ENCODE data around the gene NETO1.

NETO1 gene

DNA sequence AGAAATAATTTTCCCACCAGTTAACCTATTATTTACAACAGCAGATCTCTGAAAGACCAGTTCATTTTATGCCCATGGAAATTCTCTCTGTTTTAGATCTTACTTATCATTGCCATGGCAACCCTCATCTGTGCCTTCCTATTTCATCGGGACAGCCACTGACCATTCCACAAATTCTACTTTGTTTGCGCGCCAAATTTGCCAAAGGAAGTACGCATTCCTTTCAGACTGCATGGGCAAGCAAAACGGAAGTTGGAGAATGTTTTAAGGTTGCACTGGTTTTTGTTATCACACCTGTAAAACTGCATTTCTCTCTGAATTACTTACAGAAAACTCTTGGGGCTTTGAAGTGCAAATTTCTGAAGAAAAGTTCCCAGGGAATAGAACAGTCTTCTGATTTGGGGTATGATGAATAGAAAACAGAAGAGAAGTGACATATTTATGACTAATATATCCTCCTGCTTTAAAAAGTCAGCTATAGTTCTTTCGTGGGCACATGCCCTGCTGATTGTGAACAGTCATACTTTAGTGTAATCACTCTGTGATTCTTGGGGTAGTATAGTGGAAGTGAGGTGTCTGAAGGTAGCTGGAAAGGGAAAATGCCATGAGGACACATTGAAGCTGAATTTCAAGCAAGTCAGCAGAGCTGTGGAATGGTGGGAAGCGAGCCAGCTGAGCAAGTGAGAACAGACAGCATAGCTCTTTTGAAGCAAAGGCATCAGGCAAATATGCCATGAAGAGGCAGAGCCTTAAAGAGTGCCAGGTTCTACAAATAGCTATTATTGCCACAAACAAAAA lies 20.9 kb downstream of the NETO1 start:
- DNase-seq (ENCODE audit: low read depth in 2 of 3, low spot score in 2 of 3), result no peak

DNA sequence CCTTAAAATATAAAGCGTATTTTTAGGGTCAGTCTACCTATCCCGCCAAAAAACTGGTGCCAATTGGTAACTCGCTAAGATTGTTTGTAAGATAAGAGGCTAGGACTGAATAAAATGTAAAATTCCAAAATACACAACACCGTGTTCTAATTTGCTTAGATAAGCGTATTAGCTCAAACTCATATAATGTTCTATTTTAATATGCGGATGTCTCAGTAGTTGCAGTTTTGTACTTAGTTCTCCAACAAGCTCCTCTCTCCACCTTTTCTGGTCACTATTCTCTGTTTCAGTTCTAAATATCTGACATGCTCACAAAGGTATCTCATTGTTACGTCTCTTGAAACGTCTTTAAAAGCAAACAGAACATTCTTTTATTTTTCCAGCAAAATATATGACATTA lies 24.0 kb downstream of the NETO1 start:
- DNase-seq (ENCODE audit: low read depth in 2 of 3, low spot score in 2 of 3), result no peak

DNA sequence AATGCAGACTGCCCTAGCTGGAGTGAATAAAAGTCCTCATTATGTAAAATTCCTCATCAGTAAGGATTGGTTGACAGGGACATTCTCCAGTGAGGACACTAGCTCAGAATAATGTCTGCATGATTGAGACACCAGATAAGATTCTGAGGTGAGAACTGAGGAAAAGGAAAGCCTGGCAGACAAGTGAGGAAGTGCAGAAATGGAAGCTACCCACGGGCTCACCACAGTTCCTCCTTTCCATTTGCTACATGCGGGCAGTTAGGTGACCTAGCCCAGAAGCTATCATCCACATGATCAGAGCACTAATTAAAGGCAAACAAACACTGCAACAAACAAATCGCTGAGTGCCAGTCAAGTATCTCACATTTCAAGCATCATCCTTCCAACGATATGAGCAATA lies 27.7 kb downstream of the NETO1 start:
- no peak for DNase-seq (ENCODE audit: low read depth in 2 of 3, low spot score in 2 of 3)

DNA sequence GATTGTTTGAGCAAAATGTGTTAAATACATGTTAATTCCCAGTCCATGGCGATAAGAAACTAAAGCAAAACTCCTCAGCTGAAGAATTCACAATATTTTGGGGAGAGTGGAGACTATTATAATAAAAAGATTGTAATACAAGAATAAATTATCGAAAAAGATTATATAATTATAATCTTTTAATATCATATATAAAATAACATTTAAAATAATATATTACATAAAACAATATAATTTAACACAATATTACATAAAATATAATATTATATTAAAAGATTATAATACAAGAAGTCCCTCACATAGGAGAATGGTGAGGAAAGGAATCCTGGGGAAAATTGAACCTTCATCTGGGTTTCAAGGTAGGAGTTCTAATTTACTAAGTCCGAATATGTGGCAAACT lies 33.1 kb downstream of the NETO1 start:
- DNase-seq (ENCODE audit: low read depth in 2 of 3, low spot score in 2 of 3), result no peak

DNA sequence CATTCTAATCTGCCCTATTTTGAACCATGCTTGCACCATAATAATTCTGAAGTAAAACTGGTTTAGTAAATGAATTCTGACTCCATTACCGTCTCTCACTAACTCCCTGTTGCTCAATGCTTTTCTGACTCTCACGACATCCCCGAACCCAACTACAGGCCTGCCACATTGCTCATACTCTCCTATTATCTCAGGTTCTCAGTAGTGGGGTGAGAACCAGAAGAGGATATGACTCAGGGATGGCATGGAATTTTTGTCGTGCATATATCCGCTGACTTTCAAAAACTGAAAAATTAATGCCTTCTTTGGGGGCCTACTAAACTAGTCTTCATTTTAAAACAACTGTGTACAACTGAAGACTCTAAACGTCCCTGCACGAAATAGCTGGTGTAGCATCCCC lies 34.3 kb downstream of the NETO1 start:
- no peak for DNase-seq (ENCODE audit: low read depth in 2 of 3, low spot score in 2 of 3)

DNA sequence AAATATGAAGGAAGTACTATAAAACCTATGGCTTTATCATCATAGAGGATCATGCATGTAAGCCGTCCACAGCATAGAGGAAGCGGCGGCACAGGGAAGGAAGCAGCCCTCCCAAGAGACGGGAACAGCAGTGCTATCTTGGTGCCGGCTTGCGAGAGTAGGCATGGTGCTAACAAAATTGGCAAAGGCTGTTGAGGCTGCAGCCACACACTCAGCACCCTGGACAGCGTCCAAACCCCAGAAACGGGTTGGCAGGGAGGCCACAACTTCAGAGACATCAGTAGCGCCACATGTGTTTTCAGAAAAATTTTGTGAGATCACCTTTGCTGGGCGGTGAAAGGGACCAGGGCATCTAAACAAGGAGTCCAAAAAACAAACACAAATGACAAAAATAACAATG lies 37.7 kb downstream of the NETO1 start:
- no peak for DNase-seq (ENCODE audit: low read depth in 2 of 3, low spot score in 2 of 3)

DNA sequence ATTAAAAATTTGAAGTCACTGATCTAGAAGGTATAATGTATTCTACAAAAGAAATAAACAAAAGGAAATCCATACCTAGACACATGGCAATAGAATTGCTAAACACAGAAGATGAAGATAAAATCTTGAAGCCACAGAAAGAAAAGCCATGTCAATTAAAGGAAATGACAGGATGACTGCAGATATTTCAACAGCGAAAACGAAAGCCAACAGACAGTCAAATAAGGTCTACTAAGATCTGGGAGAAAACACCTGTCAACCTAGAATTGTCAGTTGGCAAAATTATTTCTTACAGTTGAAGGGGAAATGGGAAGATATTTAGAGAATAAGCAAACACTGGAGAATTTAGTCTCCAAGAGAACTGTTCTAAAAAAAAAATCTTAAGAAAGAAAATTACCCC lies 39.2 kb downstream of the NETO1 start:
- DNase-seq (ENCODE audit: low read depth in 2 of 3, low spot score in 2 of 3), result no peak

DNA sequence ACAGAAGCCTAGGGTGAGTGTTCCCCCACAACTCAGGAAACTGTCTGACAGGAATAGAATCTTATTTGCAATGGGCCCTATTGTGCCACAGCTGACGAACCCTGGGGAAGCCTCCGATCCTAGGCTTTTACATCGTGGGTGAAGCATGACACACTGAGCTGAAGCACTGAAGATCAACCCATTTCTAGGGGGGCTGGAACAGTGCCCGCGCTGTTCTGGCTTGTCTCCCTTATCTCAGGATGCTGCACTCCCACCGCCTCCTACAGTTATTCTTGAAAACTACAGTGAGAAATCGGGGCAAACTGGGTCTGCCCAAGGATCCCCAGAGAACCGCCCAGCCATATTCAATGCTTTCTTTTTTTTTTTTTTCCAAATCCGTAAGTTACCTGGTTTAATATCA lies 41.1 kb downstream of the NETO1 start:
- DNase-seq (ENCODE audit: low read depth in 2 of 3, low spot score in 2 of 3), result no peak

DNA sequence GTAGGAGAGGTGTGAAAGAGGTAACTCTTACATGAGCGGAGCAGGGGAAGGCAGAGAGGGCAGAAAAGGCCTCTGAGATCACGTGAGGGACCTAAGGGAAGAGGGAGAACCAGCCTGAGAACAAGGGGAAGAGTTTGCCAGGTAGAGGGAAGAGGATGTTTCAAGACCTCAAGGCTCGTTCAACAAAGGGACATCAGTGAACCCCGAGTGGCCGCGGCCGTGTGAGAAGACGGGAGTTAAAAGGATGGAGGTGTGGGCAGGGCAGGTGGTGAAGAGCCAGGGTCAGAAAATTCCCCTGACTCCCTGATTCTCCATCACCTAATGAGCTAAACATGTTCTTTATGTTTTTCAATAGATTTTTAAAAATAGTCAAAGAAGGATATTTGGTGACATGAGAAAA lies 44.4 kb downstream of the NETO1 start:
- DNase-seq (ENCODE audit: low read depth in 2 of 3, low spot score in 2 of 3), result no peak

DNA sequence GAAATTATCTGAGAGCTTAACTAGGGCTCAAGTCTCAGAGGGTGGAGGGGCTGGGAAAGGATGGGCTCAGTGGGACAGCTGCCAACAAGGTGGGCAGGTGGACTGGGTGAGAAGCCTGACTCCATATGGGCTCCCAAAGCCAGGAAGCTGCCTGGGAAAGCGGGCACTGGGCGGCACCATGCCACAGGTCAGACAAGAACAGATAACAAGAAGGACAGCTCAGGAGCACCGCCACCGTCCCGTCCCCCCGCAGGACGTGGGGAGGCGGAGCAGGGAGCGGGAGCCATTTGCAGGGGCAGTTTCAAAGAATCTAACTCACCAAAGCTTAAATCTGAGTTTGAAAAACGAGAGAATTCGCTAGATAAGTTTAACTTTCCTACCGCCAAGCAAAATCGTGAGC lies 45.6 kb downstream of the NETO1 start:
- no peak for DNase-seq (ENCODE audit: low read depth in 2 of 3, low spot score in 2 of 3)

DNA sequence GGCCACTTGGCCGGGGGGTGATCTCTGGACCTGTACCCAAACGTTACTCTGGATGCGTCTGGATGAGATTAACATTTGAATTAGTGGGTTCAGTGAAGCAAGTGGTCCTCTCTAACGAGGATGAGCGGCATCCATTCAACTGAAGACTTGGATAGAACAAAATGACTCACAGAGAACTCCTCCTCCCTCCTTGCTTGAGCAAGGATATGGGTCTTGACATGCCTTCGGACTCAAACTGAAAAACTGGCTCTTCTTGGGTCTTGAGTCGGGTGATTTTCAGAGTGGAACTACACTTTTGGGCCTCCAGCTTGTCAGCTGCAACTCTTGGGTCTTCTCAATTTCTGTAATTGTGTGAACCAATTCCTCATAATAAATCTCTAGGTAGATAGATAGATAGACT lies 47.2 kb downstream of the NETO1 start:
- no peak for DNase-seq (ENCODE audit: low read depth in 2 of 3, low spot score in 2 of 3)

DNA sequence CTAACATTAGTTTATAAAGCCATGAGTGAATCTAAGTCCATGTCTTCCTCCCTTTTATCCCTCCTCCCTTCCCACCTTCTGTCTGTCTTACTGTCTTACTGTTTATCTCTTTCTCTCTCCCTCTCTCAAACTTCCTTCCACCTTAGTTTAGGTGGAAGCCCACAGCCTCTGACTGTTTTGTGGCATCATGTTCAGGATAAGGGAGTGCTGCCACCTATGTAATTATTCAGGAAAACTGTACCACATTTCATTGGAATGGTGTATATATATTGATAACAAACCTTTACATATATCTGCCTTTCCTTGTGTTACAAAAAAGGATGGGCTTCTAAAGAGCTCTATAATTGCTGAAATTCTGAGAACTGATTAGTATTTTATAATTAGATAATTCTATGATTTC lies 48.7 kb downstream of the NETO1 start:
- DNase-seq (ENCODE audit: low read depth in 2 of 3, low spot score in 2 of 3), result no peak

DNA sequence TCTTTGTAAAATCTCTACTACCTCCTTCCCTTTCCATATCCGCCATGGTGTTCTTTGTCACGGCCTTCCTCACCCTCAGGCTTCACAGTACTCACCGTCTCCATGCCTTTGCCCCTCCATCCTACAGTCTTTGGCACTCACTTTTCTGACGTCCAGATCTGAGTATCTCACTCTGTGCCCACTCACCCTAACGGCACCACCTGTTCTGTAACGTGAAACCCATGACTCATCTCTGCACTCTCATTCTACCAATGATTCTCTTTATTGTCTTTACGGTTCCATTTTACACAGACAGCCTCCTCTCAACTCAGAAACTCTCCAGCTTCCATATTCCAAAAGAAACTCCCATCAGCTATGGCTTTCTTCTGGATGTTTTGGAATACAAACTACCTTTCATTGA lies 56.7 kb downstream of the NETO1 start:
- no peak for DNase-seq (ENCODE audit: low read depth in 2 of 3, low spot score in 2 of 3)

DNA sequence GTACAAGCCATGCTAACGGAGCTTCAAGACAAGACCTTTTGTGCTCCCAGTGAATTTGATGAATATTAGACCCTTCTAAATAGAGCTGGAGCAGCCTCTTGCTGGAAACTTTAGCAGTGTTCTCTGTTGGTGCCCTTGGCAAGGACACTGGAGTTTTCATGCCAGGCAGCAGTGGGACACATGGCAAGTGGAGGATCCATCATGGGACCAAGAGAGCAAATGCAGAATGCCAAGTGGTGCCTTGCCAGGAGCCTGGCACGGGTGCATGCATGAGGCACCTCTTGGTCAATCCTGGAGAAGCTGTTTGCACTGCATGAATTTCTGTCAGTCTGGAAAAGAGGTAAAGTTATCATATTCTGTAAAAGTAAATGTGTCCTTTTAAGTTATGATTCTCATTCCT lies 59.1 kb downstream of the NETO1 start:
- DNase-seq (ENCODE audit: low read depth in 2 of 3, low spot score in 2 of 3), result no peak

DNA sequence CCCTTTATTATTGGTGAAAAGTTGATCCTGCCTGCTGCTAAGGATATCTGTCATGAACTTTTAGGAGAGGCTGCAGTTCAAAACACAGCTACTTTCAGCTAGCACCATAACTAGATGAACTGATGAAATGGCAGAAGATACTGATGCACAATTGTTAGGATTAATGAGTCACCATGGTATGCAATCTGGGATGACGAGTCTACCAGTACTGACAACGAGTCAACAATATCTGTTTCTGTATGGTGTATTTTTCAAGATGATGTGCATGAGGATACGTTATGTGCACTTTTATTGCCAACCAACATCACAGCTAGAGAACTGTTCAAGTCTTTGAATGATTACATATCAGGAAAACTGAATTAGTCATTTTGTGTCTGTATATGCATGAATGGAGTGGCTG lies 68.7 kb downstream of the NETO1 start:
- DNase-seq (ENCODE audit: low read depth in 2 of 3, low spot score in 2 of 3), result no peak

DNA sequence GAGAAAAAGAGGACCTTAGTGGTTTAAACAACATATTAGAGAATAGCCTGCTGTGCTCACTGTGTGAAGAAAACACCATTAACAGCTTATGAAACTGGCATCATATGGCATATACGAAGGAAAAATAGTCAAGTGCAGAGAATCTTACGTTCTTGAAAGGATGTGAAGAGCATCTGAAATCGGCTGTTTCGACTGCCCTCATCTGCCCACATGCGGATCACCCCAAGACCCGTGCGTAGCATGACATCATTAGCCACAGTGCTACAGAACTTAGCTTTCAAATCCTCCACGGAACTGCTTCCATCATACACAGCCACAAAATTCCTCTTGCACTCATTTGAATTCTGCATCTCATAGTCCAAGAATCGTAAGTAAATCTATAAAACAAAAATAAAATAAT lies 84.3 kb downstream of the NETO1 start:
- DNase-seq (ENCODE audit: low read depth in 2 of 3, low spot score in 2 of 3), result no peak

DNA sequence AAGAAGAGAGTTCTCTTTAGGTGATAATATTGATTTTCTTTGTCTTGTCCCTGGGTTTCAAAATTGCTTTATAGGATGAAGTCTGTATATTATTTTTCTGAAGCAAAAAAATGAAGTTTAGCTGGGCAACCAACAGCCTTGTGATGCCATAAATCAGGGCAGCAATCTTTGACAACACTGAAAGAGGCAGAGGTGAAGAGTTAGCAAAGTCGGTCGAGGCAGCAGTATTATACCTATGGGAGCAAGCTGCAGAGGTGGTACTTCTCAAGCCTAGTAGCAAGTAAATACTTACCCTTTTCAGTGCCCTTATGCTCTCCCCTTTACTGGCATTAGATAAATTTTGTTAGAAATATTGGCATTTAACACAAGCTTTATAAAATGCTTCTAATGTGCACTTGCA lies 92.9 kb downstream of the NETO1 start:
- no peak for DNase-seq (ENCODE audit: low read depth in 2 of 3, low spot score in 2 of 3)

DNA sequence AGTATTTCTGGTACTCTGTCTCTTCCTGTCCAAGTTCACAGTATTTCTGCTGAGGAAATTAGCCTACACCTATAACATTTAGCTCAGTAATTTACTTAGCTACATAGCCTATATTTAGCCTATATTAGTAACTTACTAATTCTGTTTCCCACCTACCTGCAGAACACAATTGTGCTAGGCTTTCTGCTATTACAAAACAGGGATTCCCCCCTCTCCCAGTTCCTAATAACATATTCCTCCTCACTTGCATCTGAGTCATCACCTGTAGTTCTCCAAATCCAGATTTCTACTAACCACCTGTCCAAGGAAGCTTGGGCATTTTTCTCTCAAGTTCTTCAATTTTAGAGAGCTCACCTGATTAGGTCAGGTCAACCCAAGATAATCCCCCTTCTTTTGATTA lies 94.9 kb downstream of the NETO1 start:
- no peak for DNase-seq (ENCODE audit: low read depth in 2 of 3, low spot score in 2 of 3)

DNA sequence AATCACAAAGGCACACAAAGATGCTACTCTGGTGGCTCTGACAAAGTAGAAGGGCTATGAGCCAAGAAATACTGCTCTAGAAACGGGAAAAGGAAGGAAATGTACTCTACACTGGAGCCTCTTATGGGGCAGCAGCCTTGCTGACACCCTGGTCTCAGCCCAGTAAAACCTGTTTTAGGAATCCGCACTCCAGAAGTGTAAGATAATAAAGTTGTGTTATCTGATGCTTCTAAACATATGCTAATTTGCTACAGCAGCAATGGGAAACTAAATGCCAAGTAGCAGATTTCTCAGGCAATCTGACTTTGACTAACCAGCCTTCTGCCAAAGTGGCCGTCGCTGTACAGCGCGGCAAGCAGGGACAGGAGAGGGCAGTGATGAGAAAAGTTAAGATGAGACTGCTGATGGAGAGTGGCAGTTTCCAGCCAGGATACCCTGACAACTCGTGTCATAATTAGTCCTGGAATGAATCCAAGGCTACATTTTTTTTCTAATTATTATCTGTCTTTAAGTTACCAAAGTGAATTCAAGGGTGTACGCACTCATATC lies 99.0 kb downstream of the NETO1 start:
- DNase-seq (ENCODE audit: low read depth in 2 of 3, low spot score in 2 of 3), result no peak

DNA sequence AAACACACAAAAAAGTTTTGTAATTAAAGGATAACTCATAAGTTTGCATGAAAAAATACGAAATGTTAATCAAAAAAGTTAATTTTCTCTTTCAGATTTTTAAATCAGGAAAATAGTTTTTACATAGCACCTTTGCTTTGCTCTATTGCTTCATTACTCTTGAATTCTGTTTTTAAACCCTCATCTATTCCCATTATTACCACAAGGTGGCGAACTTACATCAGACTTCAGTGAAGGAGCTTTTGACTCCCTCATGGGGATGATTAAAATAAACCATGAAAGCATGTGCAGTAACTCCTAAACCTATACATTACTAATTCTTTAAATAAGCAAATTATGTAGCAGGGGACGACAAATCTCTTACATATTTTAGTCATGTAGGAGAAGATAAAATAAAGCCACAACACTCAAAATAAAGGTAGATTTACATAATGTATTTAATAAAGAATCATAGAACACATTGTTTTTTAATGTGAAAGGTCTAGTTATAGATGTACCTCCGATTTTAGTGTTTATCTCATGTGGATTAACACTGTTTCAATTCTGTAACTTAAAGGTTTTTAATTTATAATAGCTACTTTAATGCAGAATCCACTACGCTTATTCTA lies 105.2 kb downstream of the NETO1 start:
- DNase-seq (ENCODE audit: low read depth in 2 of 3, low spot score in 2 of 3), result no peak

DNA sequence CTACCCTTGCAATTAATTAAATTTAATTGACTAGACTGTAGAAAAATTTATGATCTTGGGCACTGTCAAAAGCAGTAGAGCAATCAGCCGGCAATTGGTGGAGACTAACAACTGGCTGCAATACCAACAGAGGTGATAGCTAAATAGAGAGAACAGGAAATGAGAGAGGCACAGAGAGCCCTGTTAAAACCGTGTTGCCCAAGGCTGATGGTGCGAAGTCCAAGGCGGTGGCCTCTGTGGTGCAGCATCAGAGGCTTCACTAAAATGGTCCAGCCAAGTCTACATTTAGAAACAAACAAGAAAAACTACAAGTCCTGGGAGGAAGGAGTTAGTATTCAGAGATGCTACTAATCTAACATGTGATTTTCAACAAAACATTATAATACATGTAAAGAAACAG lies 115.6 kb downstream of the NETO1 start:
- no peak for DNase-seq (ENCODE audit: low read depth in 2 of 3, low spot score in 2 of 3)

DNA sequence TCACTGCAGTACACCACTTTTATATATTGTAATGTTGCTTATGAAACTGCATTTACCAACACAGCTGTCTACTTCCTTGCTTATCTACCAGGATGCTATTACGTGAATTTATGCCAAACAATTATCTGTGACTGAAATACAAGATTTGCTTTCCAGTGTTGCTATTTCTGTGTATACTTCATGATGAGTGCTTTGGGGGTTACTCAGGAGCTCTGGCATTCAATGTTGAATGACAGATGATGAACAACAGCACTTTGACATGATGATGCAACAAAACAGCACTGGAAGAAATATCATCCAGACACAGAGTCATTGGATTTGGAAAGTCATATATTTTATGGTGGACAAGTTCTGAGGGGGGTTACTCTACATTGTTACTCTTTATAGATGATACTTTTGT lies 125.8 kb downstream of the NETO1 start:
- no peak for DNase-seq (ENCODE audit: low read depth in 2 of 3, low spot score in 2 of 3)

DNA sequence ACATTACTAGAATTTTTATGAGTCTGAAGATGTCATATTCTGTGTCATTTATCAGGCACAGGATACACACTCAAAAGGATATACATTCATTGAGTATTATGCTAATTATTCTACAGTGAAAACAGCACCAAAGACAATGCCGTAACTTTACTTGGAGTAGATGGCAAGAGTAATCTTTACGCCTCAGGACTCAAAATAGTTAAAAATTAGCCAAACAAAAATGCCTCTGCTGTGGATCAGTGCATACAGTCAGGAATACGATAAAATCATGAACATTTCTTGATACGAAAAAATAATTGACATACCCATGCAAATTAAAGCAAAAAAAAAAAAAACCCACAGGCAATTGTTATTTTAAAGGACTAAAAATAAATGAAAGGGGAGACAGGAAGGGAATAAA lies 129.7 kb downstream of the NETO1 start:
- no peak for DNase-seq (ENCODE audit: low read depth in 2 of 3, low spot score in 2 of 3)

Measured in activated CD8-positive, alpha-beta memory T cell treated with anti-CD3 and anti-CD28 coated beads for 48 hours (primary cell).